Central memory CD8-positive, alpha-beta T cell (primary cell): Measurements from ENCODE around the gene RNF26.

ENCODE experiments used
- ATAC-seq: fragments of 150-1000 bp; cut with Tn5 transposase; replicated peaks from 2 replicates; pipeline ENCODE4 v1.10.0; 2022; ENCODE audit warnings: mild to moderate bottlenecking, moderate FRiP score, moderate number of reproducible peaks; ENCODE audit not compliant: poor library complexity, severe bottlenecking; ENCODE audit errors: extremely low read depth
- DNase-seq, 2 donors: peaks; one replicate each; pipeline ENCODE4 v3.0.0; 2021; ENCODE audit warnings: low spot score in 2 of 2
- H3K27ac Mint-ChIP-seq: one replicate; pipeline ENCODE4 v1.8.0; 2022; ENCODE audit warnings: low read depth, mild to moderate bottlenecking, moderate library complexity, mixed read lengths
- H3K27me3 Mint-ChIP-seq: one replicate; pipeline ENCODE4 v1.8.0; 2022; ENCODE audit warnings: mixed read lengths
- H3K36me3 Mint-ChIP-seq: one replicate; pipeline ENCODE4 v1.8.0; 2022; ENCODE audit warnings: mild to moderate bottlenecking, moderate library complexity, mixed read lengths; ENCODE audit not compliant: insufficient read depth
- H3K4me1 Mint-ChIP-seq: one replicate; pipeline ENCODE4 v1.8.0; 2022; ENCODE audit warnings: mixed read lengths
- H3K4me3 Mint-ChIP-seq: one replicate; pipeline ENCODE4 v1.8.0; 2022; ENCODE audit warnings: mild to moderate bottlenecking, moderate library complexity, mixed read lengths
- H3K9me3 Mint-ChIP-seq: one replicate; pipeline ENCODE4 v1.8.0; 2022; ENCODE audit warnings: mixed read lengths

The RNF26 gene

DNA sequence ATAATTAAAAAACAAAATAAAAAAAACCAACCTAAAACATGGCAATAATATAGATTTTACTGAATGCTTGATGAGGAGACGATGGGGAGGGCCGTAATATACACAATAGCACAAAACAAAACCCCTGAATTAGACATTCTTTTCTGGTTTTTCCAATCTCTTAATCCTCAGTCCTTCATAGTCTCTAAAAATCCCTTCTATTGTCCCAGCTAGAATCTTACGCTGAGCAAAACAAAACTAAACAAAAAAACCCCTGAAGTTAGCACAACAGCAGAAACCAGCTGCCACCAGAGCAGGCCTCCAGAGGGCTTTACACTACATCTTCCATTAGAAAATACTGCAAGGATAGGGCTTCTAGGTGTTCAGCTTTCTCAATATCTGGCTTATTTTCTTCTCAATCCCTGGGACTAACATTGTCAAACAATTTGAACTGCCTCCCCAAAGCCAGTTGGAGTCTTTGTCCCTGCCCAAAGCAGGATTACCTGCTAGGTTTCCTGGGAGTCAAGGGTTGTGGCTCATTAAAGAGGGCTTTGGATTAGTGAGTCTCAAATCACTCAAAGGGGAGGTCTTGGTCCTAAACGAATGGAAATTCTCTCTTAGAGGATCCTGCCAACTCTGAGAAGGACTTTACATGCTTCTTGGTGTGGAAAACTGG is 2.1 kb upstream of the RNF26 start:
- Mint-ChIP-seq H3K4me3 (peak overlapping the region; percentile 99), H3K4me1 (peaks cover 34% of the 10 kb centered on the region), H3K27me3 (peaks cover 8% of the 10 kb centered on the region), H3K27ac (peak overlapping the region; percentile 97), H3K36me3 (peaks cover 12% of the 10 kb centered on the region), H3K9me3 (no peaks in the 10 kb centered on the region)
- DNase-seq (no peak), ATAC-seq (no peak)

DNA sequence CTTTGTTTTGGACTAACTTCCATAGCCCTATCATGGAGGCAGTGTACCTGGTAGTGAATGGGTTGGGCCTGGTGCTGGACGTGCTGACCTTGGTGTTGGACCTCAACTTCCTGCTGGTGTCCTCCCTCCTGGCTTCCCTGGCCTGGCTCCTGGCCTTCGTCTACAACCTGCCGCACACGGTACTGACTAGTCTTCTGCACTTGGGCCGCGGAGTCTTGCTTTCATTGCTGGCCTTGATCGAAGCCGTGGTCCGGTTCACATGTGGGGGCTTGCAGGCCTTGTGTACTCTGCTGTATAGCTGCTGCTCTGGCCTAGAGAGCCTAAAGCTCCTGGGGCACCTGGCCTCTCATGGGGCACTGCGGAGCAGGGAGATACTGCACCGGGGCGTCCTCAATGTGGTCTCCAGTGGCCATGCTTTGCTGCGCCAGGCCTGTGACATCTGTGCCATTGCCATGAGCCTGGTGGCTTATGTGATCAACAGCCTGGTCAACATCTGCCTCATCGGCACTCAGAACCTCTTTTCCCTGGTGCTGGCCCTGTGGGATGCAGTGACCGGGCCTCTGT is 846 bp downstream of the RNF26 start:
- peaks cover 47% of the 10 kb centered on the region for H3K4me1 Mint-ChIP-seq
- ATAC-seq (no peak), DNase-seq (no peak)
- H3K27me3 Mint-ChIP-seq = peaks cover 11% of the 10 kb centered on the region
- H3K36me3 Mint-ChIP-seq = peaks cover 15% of the 10 kb centered on the region
- H3K9me3 Mint-ChIP-seq = no peaks in the 10 kb centered on the region
- peak overlapping the region; percentile 97 for H3K27ac Mint-ChIP-seq
- H3K4me3 Mint-ChIP-seq = peak overlapping the region; percentile 99

DNA sequence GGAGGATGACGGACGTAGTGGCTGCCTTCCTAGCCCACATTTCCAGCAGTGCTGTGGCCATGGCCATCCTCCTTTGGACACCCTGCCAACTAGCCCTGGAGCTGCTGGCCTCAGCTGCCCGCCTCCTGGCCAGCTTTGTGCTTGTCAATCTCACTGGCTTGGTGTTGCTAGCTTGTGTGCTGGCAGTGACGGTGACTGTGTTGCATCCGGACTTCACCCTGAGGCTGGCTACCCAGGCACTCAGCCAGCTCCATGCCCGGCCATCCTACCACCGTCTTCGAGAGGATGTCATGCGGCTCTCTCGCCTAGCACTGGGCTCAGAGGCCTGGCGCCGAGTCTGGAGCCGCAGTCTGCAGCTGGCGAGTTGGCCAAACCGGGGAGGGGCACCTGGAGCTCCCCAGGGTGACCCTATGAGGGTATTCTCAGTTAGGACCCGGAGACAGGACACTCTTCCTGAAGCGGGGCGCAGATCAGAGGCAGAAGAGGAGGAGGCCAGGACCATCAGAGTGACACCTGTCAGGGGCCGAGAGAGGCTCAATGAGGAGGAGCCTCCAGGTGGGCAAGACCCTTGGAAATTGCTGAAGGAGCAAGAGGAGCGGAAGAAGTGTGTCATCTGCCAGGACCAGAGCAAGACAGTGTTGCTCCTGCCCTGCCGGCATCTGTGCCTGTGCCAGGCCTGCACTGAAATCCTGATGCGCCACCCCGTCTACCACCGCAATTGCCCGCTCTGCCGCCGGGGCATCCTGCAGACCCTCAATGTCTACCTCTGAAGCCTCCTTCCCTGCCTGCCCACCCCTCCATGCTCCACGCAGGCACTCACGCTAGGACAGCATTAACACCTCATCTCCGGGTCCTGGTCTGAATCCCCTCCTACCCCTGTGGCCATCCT is 1.6 kb downstream of the RNF26 start:
- peaks cover 47% of the 10 kb centered on the region for H3K4me1 Mint-ChIP-seq

DNA sequence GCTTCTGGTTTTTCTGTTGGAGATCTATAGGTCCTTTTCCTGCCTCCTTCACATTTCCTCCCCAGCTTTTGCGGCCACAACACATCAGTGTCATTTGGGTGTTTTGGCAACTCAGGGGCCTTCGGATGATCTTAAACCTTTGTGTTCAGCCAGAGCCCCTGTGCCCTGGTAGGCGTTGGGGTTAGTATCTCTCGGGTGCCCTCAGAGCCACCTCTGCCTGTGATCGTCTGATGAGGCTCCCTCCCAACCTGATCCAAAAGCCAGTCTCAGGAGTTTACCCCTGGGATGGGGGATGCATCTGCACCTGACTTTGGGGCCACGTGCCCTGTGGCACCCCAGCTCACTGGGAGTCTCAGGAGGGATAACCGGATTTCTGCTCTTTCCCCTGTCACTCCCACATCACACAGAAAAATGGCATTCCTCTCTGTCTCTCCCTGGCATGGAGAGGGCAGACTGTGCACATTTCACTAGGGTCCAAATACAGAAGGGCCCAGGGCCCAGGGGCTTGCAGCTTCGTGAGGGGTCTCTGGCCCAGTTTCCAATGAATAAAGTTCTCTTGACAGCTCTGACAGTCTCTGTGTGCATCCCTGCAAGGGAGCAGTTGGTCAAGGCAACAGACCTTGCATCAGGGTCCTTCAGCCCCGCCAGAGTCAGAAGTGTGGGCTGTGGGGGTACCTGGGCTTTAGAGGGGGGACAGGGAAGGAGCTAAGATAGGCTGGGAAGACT is 2.6 kb downstream of the RNF26 start:
- ATAC-seq = no peak
- Mint-ChIP-seq H3K36me3 (peaks cover 17% of the 10 kb centered on the region), H3K9me3 (no peaks in the 10 kb centered on the region), H3K4me1 (peaks cover 47% of the 10 kb centered on the region), H3K27ac (no peak overlapping the region), H3K4me3 (peak overlapping the region; percentile 65), H3K27me3 (peaks cover 26% of the 10 kb centered on the region)
- DNase-seq = no peak

More for the DNA sequence above, 1.6 kb downstream of the RNF26 start:
- no peaks in the 10 kb centered on the region for H3K9me3 Mint-ChIP-seq
- H3K4me3 Mint-ChIP-seq = peak overlapping the region; percentile 99
- peak overlapping the region; percentile 97 for H3K27ac Mint-ChIP-seq
- ATAC-seq (no peak), DNase-seq (no peak)
- peaks cover 16% of the 10 kb centered on the region for H3K27me3 Mint-ChIP-seq
- H3K36me3 Mint-ChIP-seq = peaks cover 15% of the 10 kb centered on the region

DNA sequence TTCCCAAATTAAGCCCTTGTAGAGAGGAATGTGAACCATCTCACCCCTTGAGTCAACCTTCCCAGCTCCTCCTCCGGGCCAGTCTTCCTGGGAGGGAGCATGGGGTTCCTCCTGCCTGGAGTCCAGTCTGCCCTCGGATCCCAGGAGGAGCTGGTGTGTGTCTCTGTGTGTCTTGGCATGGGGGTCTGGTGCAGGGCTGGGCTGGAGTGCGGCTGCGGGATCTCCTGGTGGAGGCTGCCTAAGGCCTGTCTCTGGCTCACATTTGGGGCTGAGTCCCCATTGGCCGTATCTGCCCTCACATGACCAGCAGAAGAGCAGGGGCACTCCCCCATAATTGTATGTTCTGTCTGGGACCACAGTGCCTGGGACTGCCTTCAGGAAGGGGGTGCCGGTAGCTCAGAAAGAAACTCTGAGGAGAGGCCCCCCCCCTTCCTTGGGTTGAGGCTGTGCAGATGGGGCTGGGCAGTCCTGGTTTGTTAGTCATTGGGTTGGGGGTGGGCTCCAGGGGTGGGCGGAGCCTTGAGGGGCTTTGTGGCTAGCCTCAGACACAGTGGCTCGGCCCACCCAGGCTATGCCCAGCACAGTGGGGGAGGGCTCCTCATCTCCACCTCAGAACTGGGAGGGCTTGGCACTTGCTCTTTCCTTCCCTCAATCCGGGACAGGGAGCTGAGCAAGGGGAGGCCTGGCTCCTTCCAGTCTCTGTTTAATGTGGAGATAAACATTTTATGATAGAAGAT is 3.4 kb downstream of the RNF26 start:
- Mint-ChIP-seq H3K4me1 (peaks cover 47% of the 10 kb centered on the region), H3K27me3 (peaks cover 35% of the 10 kb centered on the region), H3K36me3 (peaks cover 17% of the 10 kb centered on the region), H3K4me3 (no peak overlapping the region), H3K9me3 (no peaks in the 10 kb centered on the region), H3K27ac (no peak overlapping the region)
- no peak for DNase-seq
- ATAC-seq = no peak

DNA sequence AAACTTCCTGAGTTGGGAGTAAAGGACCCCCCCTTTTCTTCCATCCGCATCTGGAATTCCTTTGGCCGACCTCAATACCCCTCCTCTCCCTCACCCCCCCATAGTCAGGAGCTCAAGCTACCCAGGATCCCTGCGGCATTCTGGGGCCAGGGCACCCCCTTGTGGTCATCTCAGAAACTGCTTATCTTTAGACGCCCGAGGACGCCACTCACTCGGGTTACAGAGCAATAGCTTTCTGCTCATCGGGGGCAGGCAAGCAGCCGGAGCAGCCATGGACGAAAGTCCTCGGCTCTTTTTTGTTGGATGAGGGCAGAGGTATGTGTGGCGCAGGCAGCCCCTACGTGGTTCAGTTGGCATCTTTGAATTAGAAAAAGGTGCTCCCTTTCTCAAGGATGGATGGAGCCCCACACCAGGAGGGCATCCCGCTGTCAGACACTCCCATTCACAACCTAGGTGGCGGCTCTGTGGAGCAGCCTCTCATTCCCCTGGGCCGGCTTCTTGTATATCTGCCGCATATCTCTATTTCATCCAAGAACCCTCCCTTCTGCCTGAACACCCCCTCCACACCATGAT is 4.1 kb downstream of the RNF26 start:
- Mint-ChIP-seq H3K4me1 (peaks cover 42% of the 10 kb centered on the region), H3K4me3 (peak overlapping the region; percentile 38), H3K27me3 (peaks cover 41% of the 10 kb centered on the region), H3K36me3 (peaks cover 15% of the 10 kb centered on the region), H3K27ac (no peak overlapping the region), H3K9me3 (no peaks in the 10 kb centered on the region)
- ATAC-seq (no peak), DNase-seq (peak; percentile 54 to 62)

DNA sequence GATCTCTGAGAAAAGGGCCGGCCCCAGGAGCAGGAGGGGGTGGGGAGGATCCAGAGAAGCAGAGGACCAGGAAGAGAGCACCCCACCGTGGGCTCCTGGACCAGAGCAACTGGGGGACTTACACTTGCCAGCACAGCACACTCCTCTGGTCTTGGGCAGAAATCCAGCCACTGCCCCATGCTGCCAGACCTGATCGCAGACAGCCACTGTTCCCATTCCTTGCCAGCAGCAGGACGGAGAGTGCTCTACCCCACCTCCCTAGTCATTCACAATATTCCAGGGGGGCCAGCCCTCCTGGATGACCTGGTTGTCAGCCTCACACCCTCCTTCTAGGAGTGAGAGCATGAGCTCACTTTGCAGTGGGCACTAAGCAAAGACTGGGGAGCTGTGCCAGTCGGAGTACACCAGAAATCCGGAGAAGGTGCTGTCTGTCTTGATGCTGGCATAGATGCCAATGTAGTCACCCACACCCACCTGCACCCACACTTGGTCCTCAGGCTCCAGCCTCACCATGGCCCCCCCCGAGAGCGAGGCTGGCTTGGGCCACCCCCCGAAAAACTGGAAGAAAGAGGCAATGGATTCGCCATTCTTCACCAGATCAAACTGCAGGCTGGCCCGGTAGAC is 4.8 kb downstream of the RNF26 start:
- H3K4me3 Mint-ChIP-seq = peak overlapping the region; percentile 16

DNA sequence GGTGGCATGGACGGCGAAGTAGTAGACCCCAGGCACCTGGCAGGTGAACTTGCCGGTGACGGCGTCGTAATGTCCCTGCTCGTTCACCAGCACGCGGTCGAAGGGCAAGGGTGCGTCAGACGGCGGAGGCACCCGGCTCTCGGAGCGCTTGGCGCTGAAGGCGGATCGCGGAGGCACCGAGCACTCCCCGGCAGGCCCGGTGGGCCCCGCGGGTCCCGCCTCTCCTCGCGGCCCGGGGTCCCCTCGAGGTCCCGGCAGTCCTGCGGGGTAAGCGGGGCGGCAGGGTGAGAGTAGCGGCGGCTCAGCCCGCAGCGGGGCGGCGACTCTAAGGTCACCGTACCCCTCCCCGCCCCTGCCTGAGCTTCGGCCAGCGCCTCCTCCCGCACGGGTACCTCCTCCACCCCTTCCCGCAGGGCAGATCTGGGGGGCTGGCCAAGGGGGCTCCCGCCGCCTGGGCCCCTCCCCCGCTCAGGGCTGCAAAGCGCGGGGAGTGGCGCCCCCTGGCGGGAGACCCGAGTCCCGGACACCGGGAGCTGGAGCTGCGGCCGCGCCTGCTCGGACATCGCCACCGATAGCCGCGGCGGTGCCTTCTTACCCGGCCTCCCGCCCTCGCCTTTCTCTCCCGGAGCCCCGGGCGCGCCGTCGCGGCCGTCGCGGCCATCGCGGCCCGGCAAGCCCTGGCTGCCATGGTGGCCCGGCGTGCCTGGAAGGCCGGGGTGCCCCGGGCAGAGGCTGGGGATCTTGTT is 5.4 kb downstream of the RNF26 start:
- peaks cover 55% of the 10 kb centered on the region for H3K27me3 Mint-ChIP-seq

More for the DNA sequence above, 4.8 kb downstream of the RNF26 start:
- H3K27ac Mint-ChIP-seq = no peak overlapping the region
- DNase-seq (no peak), ATAC-seq (no peak)
- H3K9me3 Mint-ChIP-seq = no peaks in the 10 kb centered on the region
- peaks cover 48% of the 10 kb centered on the region for H3K27me3 Mint-ChIP-seq
- H3K36me3 Mint-ChIP-seq = peaks cover 14% of the 10 kb centered on the region
- peaks cover 39% of the 10 kb centered on the region for H3K4me1 Mint-ChIP-seq

DNA sequence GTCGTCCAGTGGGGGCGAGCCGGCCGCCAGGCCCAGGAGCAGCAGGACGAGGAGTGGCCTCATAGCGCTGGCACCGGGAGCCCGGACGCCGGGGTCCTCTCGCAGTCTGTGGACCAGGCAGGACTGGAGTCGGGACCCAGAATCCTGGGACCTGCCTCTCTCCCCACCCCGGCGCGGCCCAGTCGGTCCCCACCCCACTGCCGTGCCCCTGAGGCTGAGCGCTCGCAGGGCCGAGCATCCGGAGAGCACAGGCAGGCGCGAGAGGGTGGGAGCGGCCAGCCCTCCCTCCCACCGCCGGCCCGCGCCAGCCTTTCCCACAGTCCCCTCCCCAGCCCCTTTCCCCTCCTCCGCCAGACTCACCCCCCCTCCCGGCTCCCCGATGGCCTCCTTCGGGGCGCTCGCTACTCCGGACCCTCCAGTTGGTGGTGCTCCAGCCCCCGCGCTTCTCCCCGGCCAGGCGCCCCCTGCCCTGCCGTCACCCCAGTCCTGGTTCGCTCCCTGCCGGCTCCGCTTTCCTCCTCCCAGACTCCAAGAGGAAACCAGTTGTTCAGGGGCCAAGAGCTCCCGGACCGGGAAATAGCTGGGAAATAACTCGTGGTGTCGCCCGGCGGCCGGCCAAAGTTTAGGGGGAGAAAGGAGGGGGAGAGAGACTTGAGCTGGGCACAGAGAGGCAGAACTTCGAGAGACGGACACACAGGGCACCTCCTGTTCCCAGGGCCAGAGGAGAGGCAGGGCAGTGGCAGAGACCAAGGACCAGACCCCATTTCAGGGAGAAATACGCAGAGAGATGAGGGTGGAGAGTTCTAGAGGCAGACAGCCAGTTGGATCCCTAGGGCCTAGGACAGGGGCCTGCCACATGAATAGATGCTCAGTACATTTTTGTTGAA is 6.3 kb downstream of the RNF26 start, which contains the start of gene C1QTNF5:
TSS of gene C1QTNF5 (minus strand) at position 549 of the 887 bp plus-strand sequence. CDS start at position 63, 486 bp downstream.
- no peak for ATAC-seq

More for the DNA sequence above, 5.4 kb downstream of the RNF26 start:
- Mint-ChIP-seq H3K4me3 (peak overlapping the region; percentile 16), H3K9me3 (no peaks in the 10 kb centered on the region), H3K36me3 (peaks cover 9% of the 10 kb centered on the region), H3K4me1 (peaks cover 32% of the 10 kb centered on the region), H3K27ac (no peak overlapping the region)
- DNase-seq = no peak
- ATAC-seq = no peak

More for the DNA sequence above, 6.3 kb downstream of the RNF26 start, which contains the start of gene C1QTNF5:
- Mint-ChIP-seq H3K4me3 (no peak within 1 kb of the TSS), H3K36me3 (peaks cover 6% of the 10 kb centered on the region), H3K27ac (no peak within 1 kb of the TSS), H3K4me1 (peaks cover 24% of the 10 kb centered on the region), H3K9me3 (no peaks in the 10 kb centered on the region), H3K27me3 (peaks cover 62% of the 10 kb centered on the region)
- no peak for DNase-seq
